ENCODE data around the gene PDZD7.

Gene PDZD7

GRCh38 chr10:100998991-100999741 is 31.8 kb downstream of the PDZD7 start:
- peak; percentile 97 for DNase-seq (ENCODE audit: low spot score)
- TF ChIP-seq CTCF (IDR thresholded peaks at IDR 0.05; ENCODE audit: extremely low read depth, missing control alignments) = peak; percentile 69

- TF ChIP-seq CTCF (IDR thresholded peaks at IDR 0.05; ENCODE audit: extremely low read depth, missing control alignments) = no peak
- peak; percentile 83 for DNase-seq (ENCODE audit: low spot score)
Measured at GRCh38 chr10:100998183-100998990, 32.5 kb downstream of the PDZD7 start.

- DNase-seq (ENCODE audit: low spot score) = peak; percentile 91
- peak; percentile 67 for TF ChIP-seq CTCF (IDR thresholded peaks at IDR 0.05; ENCODE audit: extremely low read depth, missing control alignments)
Measured at GRCh38 chr10:100997360-100998182, 33.4 kb downstream of the PDZD7 start.

GRCh38 chr10:100996678-100997359 is 34.1 kb downstream of the PDZD7 start:
- DNase-seq (ENCODE audit: low spot score) = peak; percentile 82
- no peak for TF ChIP-seq CTCF (IDR thresholded peaks at IDR 0.05; ENCODE audit: extremely low read depth, missing control alignments)

- no peak for TF ChIP-seq CTCF (IDR thresholded peaks at IDR 0.05; ENCODE audit: extremely low read depth, missing control alignments)
- DNase-seq (ENCODE audit: low spot score) = no peak
Measured at GRCh38 chr10:100995181-100995580, 35.7 kb downstream of the PDZD7 start.

- TF ChIP-seq CTCF (IDR thresholded peaks at IDR 0.05; ENCODE audit: extremely low read depth, missing control alignments) = no peak
- no peak for DNase-seq (ENCODE audit: low spot score)
Measured at GRCh38 chr10:100993986-100994708, 36.8 kb downstream of the PDZD7 start.

All from GM20000 (cell line).